OCI-LY7 (cell line): ENCODE measurements around the gene GTSE1. TPM values are rescaled to one million over a fixed set of nuclear protein-coding genes. Genes with fewer than 3 reads are reported as not detected.
A peak's percentile ranks its signal among the peaks of the same experiment; 100 is the strongest.

ENCODE experiments used
- BruUV-seq: library from RNA; stranded (reverse); fragments of 400-500 nt; replicated peaks from 2 replicates; lab custom pipeline; 2021; lab: Mats Ljungman, UMichigan
- CTCF ChIA-PET: fragments of 300-600 bp; sonication (Branson Sonifier 250); formaldehyde crosslinking; loops from one replicate; lab custom pipeline; 2022; ENCODE audit warnings: antibody characterized with exemption; ENCODE audit not compliant: unreplicated experiment; lab: Charles Lee
- POLR2A ChIA-PET: fragments of 300-600 bp; sonication (Branson Sonifier 250); formaldehyde crosslinking; loops from one replicate; lab custom pipeline; 2022; ENCODE audit warnings: antibody characterized with exemption; lab: Charles Lee
- DNase-seq: peaks from one replicate; pipeline ENCODE4 v3.0.0-alpha.2; 2015; ENCODE audit warnings: low spot score
- H2AFZ ChIP-seq: fragments of 200-600 bp; sonication (generic), shearing (Covaris generic); 2 replicates; pipeline ENCODE4 v1.6.1; 2014; ENCODE audit warnings: mild to moderate bottlenecking, antibody characterized with exemption, low read length, moderate library complexity
- H3K27ac ChIP-seq: fragments of 200-600 bp; sonication (generic); 2 replicates; pipeline ENCODE4 v1.5.1; 2014; ENCODE audit warnings: mixed run types, low read depth, mild to moderate bottlenecking, moderate library complexity, low read length, inconsistent platforms; ENCODE audit not compliant: poor library complexity, severe bottlenecking
- H3K36me3 ChIP-seq: fragments of 200-600 bp; sonication (generic); 2 replicates; pipeline ENCODE4 v1.6.1; 2014; ENCODE audit warnings: mild to moderate bottlenecking, antibody characterized with exemption, low read length, moderate library complexity, mixed read lengths; ENCODE audit not compliant: insufficient read depth
- H3K4me1 ChIP-seq: fragments of 200-600 bp; sonication (generic); 2 replicates; pipeline ENCODE4 v1.5.1; 2014; ENCODE audit warnings: mild to moderate bottlenecking, low read length; ENCODE audit not compliant: insufficient read depth, poor library complexity, severe bottlenecking
- H3K4me2 ChIP-seq: fragments of 200-600 bp; sonication (generic); 2 replicates; pipeline ENCODE4 v1.6.1; 2014; ENCODE audit warnings: mild to moderate bottlenecking, low read length
- H3K4me3 ChIP-seq: fragments of 200-600 bp; sonication (generic); 2 replicates; pipeline ENCODE4 v1.5.1; 2014; ENCODE audit warnings: mild to moderate bottlenecking, low read depth, low read length; ENCODE audit not compliant: poor library complexity, severe bottlenecking
- H3K79me2 ChIP-seq: fragments of 200-600 bp; sonication (generic); 2 replicates; pipeline ENCODE4 v1.6.1; 2016; ENCODE audit warnings: low read depth, mild to moderate bottlenecking, low read length, moderate library complexity, mixed read lengths; ENCODE audit not compliant: insufficient read depth
- H3K9me2 ChIP-seq: fragments of 200-600 bp; sonication (generic); 2 replicates; pipeline ENCODE4 v1.6.1; 2016; ENCODE audit warnings: mild to moderate bottlenecking, low read length, mixed read lengths; ENCODE audit not compliant: insufficient read depth
- H3K9me3 ChIP-seq: fragments of 200-600 bp; sonication (generic); 2 replicates; pipeline ENCODE4 v1.6.1; 2014; ENCODE audit warnings: mild to moderate bottlenecking, mixed run types, low read length, mixed read lengths
- H4K20me1 ChIP-seq: fragments of 200-600 bp; sonication (generic); 2 replicates; pipeline ENCODE4 v1.6.1; 2014; ENCODE audit warnings: mild to moderate bottlenecking, antibody characterized with exemption, low read length, moderate library complexity, mixed read lengths; ENCODE audit not compliant: insufficient read depth
- CTCF ChIP-seq: fragments of 200-600 bp; sonication (generic); conservative IDR thresholded peaks from 2 replicates; pipeline ENCODE4 v1.5.1; 2014; ENCODE audit warnings: mild to moderate bottlenecking, antibody characterized with exemption, low read length, moderate library complexity, mixed read lengths
- EZH2phosphoT487 ChIP-seq: fragments of 200-600 bp; sonication (generic); IDR thresholded peaks from 2 replicates; pipeline ENCODE4 v1.6.1; 2018; ENCODE audit warnings: low read depth, borderline replicate concordance, mild to moderate bottlenecking, mixed run types, antibody characterized with exemption, low read length, moderate library complexity, mixed read lengths
- intact Hi-C: fragments of 100-400 bp; cut with micrococcal nuclease; formaldehyde crosslinking; loops from one replicate; pipeline ENCODE4 v1.10.0; 2022; ENCODE audit not compliant: unreplicated experiment
- total RNA-seq, 2 experiments: library from RNA; depleted of rRNA in 1 of 2; stranded (reverse); fragments of >200 nt in 1 of 2; shearing (Covaris generic) in 1 of 2; gene quantifications; 2 replicates each; pipeline ENCODE4 v1.2.3, GENCODE V29; 2014 to 2022

Gene GTSE1
- total RNA-seq, 2 experiments from 2014 or later = 54.7 to 109 TPM

- ChIA-PET CTCF (no interaction called here), POLR2A (no interaction called here)
- TF ChIP-seq CTCF = no peak
- no peak for TF ChIP-seq EZH2phosphoT487
- intact Hi-C loops = no loop called here
- no TSS peak for BruUV-seq
- Histone ChIP-seq H3K79me2 (no peaks in the 10 kb centered on the region), H3K27ac (no peak overlapping the region), H3K4me3 (no peak overlapping the region), H3K9me3 (no peaks in the 10 kb centered on the region), H3K36me3 (peaks cover under 1% of the 10 kb centered on the region; the same call in 1 of the 2 replicates), H4K20me1 (no peaks in the 10 kb centered on the region), H3K9me2 (no peaks in the 10 kb centered on the region), H3K4me1 (peaks cover 30% of the 10 kb centered on the region), H2AFZ (no peak overlapping the region), H3K4me2 (no peak overlapping the region)
- no peak for DNase-seq
Observed at GRCh38 chr22:46364341-46365165, 67.9 kb downstream of the GTSE1 start.

- Histone ChIP-seq H3K27ac (no peak overlapping the region), H3K4me3 (no peak overlapping the region), H4K20me1 (no peaks in the 10 kb centered on the region), H3K79me2 (no peaks in the 10 kb centered on the region), H3K4me2 (no peak overlapping the region), H3K9me2 (no peaks in the 10 kb centered on the region), H2AFZ (no peak overlapping the region), H3K9me3 (no peaks in the 10 kb centered on the region), H3K4me1 (peaks cover 30% of the 10 kb centered on the region), H3K36me3 (no peaks in the 10 kb centered on the region)
- ChIA-PET POLR2A (no interaction called here), CTCF (no interaction called here)
- intact Hi-C loops = no loop called here
- no peak for TF ChIP-seq CTCF
- TF ChIP-seq EZH2phosphoT487 = no peak
- BruUV-seq = no TSS peak
- DNase-seq = no peak
Observed at GRCh38 chr22:46365166-46365624, 68.5 kb downstream of the GTSE1 start.

GRCh38 chr22:46366327-46366731 lies 69.7 kb downstream of the GTSE1 start:
- CTCF ChIA-PET = no interaction called here
- peaks cover 30% of the 10 kb centered on the region for H3K4me1 ChIP-seq
- H3K9me2 ChIP-seq = no peaks in the 10 kb centered on the region
- DNase-seq = no peak
- H4K20me1 ChIP-seq = no peaks in the 10 kb centered on the region
- POLR2A ChIA-PET = no interaction called here
- 0 out of 2 replicates have a peak overlapping the region, but pooled peaks have one; percentile 53 for H3K4me2 ChIP-seq
- H2AFZ ChIP-seq = no peak overlapping the region
- no TSS peak for BruUV-seq
- no peaks in the 10 kb centered on the region for H3K36me3 ChIP-seq
- intact Hi-C loops = no loop called here
- no peak overlapping the region for H3K27ac ChIP-seq
- H3K4me3 ChIP-seq = no peak overlapping the region
- no peaks in the 10 kb centered on the region for H3K9me3 ChIP-seq
- no peaks in the 10 kb centered on the region for H3K79me2 ChIP-seq
- no peak for TF ChIP-seq CTCF
- TF ChIP-seq EZH2phosphoT487 = no peak
